HG03064 (cell line): ENCODE measurements around the gene KLHL5.

Experiments
- ATAC-seq: cut with Tn5 transposase; IDR thresholded peaks from one replicate; pipeline ENCODE4 v1.9.1; 2021; ENCODE audit warnings: low read depth; ENCODE audit not compliant: unreplicated experiment

KLHL5 gene

DNA sequence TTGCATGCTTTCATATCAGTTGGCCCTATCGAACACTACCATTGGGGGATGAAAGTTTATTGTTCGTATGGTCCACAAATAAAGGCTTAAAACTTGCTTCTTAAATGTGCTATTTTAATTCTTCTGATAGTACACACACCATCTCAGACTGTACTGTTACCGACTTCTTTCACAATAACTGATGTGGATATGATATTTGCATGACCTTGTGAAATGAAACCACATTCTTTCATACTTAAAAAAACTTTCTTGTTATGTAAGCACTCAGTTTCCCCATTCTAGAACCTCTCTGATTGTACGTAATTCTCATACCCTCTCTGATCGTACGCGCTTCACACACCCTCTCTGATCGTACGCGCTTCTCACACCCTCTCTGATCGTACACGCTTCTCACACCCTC lies 108.3 kb downstream of the KLHL5 start:
- ATAC-seq, result no peak
